K562 (cell line): ENCODE results near the gene LRRC10B. TPM values are rescaled to one million over a fixed set of nuclear protein-coding genes. Genes with fewer than 3 reads are reported as not detected.

Source experiments
- ATAC-seq: fragments of 200-7000 bp; cut with Tn5 transposase; 3 replicates; pipeline ENCODE4 v1.9.1; 2020; ENCODE audit warnings: moderate library complexity
- BruUV-seq: library from RNA; stranded (reverse); fragments of 400-500 nt; replicated peaks from 2 replicates; lab custom pipeline; 2021; lab: Mats Ljungman, UMichigan
- CTCF ChIA-PET: fragments of 300-600 bp; formaldehyde crosslinking; extraction: SDS; loops from one replicate; lab custom pipeline; 2021; ENCODE audit warnings: low intra/inter-chr PET ratio; lab: Yijun Ruan, JAX
- POLR2A ChIA-PET: fragments of 300-600, 350-650 bp; sonication (Branson Sonifier 250); formaldehyde crosslinking; extraction: SDS; loops from one replicate; lab custom pipeline; 2021; ENCODE audit warnings: antibody characterized with exemption, inconsistent platforms; lab: Yijun Ruan, JAX
- DNase-seq, 4 experiments: peaks; one replicate each; pipeline versions ENCODE4 v3.0.0 to v3.0.0-alpha.2; 2011 to 2018; ENCODE audit warnings: low spot score in 3 of 4, mixed read lengths in 3 of 4; ENCODE audit errors: extremely low read depth in 1 of 4
- FAIRE-seq: peaks from 2 replicates; lab custom pipeline; 2011; peaks lifted over from hg19 to GRCh38; lab: Jason Lieb, UNC
- H2AFZ ChIP-seq: 2 replicates; pipeline ENCODE4 v1.6.0; 2011; ENCODE audit warnings: low read depth, low read length, control low read depth, inconsistent platforms
- H3K27ac ChIP-seq: fragments of 200-600 bp; 3 replicates; pipeline ENCODE4 v1.8.0; 2011; ENCODE audit warnings: low read depth, mild to moderate bottlenecking, control low read depth, inconsistent platforms, low read length, moderate library complexity, mixed read lengths; ENCODE audit errors: extremely low read depth
- H3K27me3 ChIP-seq, 2 experiments: fragments of 300-600 bp in 1 of 2; 2 replicates in 1 of 2; 3 replicates in 1 of 2; pipeline versions ENCODE4 v1.6.0 to v1.8.0; 2011; ENCODE audit warnings: inconsistent platforms in 2 of 2, low read length in 2 of 2, mild to moderate bottlenecking in 1 of 2, mixed read lengths in 1 of 2, moderate library complexity in 1 of 2; ENCODE audit not compliant: control insufficient read depth in 2 of 2, insufficient read depth in 2 of 2
- H3K36me3 ChIP-seq: fragments of 300-600 bp; 3 replicates; pipeline ENCODE4 v1.8.0; 2011; ENCODE audit warnings: mild to moderate bottlenecking, low read length, inconsistent platforms; ENCODE audit not compliant: control insufficient read depth, insufficient read depth
- H3K4me1 ChIP-seq, 2 experiments: fragments of 200-600 bp in 1 of 2; replicated peaks in 1 of 2; 2 replicates in 1 of 2; 3 replicates in 1 of 2; pipeline versions ENCODE4 v1.5.1 to v1.8.0; 2011; ENCODE audit warnings: inconsistent platforms in 2 of 2, low read length in 2 of 2, mild to moderate bottlenecking in 1 of 2, mixed read lengths in 1 of 2, moderate library complexity in 1 of 2; ENCODE audit not compliant: control insufficient read depth in 2 of 2, insufficient read depth in 2 of 2
- H3K4me2 ChIP-seq: 2 replicates; pipeline ENCODE4 v1.6.1; 2011; ENCODE audit warnings: low read length, control low read depth, inconsistent platforms, mixed read lengths; ENCODE audit not compliant: insufficient read depth
- H3K4me3 ChIP-seq: fragments of 200-600 bp; sonication (generic), shearing (Covaris generic); 2 replicates; pipeline ENCODE4 v1.5.1; 2016; ENCODE audit warnings: control low read depth, inconsistent platforms
- H3K79me2 ChIP-seq: fragments of 200-600 bp; 3 replicates; pipeline ENCODE4 v1.8.0; 2011; ENCODE audit warnings: low read length, inconsistent platforms; ENCODE audit not compliant: control insufficient read depth, insufficient read depth
- H3K9ac ChIP-seq, 2 experiments: 2 replicates each; pipeline versions ENCODE4 v1.6.0 to v1.6.1; 2011; ENCODE audit warnings: low read depth in 2 of 2, low read length in 2 of 2, control low read depth in 1 of 2, inconsistent platforms in 1 of 2, mild to moderate bottlenecking in 1 of 2, mixed read lengths in 1 of 2; ENCODE audit not compliant: insufficient read depth in 1 of 2
- H3K9me1 ChIP-seq: one replicate; pipeline ENCODE4 v1.6.0; 2011; ENCODE audit warnings: inconsistent platforms, mild to moderate bottlenecking, low read length, moderate library complexity; ENCODE audit not compliant: control insufficient read depth, insufficient read depth
- H3K9me3 ChIP-seq: replicated peaks from 2 replicates; pipeline ENCODE4 v1.5.1; 2011; ENCODE audit warnings: low read depth, low read length, inconsistent platforms; ENCODE audit not compliant: control insufficient read depth, insufficient read depth
- H4K20me1 ChIP-seq: replicated peaks from 2 replicates; pipeline ENCODE4 v1.6.1; 2011; ENCODE audit warnings: low read length, inconsistent platforms, mixed read lengths; ENCODE audit not compliant: control insufficient read depth, insufficient read depth
- HMG20A ChIP-seq: fragments of 450-650 bp; formaldehyde crosslinking; conservative IDR thresholded peaks from 2 replicates; pipeline ENCODE4 v1.4.0; 2020; ENCODE audit warnings: mild to moderate bottlenecking, mixed read lengths
- KLF16 ChIP-seq: IDR thresholded peaks from 2 replicates; pipeline ENCODE4 v1.6.1; 2016; ENCODE audit warnings: antibody characterized with exemption
- SREBF2 ChIP-seq: sonication (generic); formaldehyde crosslinking; IDR thresholded peaks from 2 replicates; pipeline ENCODE4 v1.4.0; 2020; ENCODE audit warnings: mild to moderate bottlenecking, missing genetic modification reagents
- TCFL5 ChIP-seq: fragments of 250-450 bp; sonication (Bioruptor Pico); conservative IDR thresholded peaks from 2 replicates; pipeline ENCODE4 v1.6.1; 2021; ENCODE audit warnings: mild to moderate bottlenecking, moderate library complexity, matching md5 sums
- ZBTB7A ChIP-seq: IDR thresholded peaks from 2 replicates; pipeline ENCODE4 v1.6.1; 2011; ENCODE audit warnings: low read depth, mild to moderate bottlenecking, low read length, moderate library complexity, borderline replicate concordance; ENCODE audit not compliant: control insufficient read depth
- ZKSCAN1 ChIP-seq: fragments of 150-350 bp; IDR thresholded peaks from 2 replicates; pipeline ENCODE4 v1.6.1; 2016; ENCODE audit warnings: low read depth, low read length
- WGBS: fragments of 100-300 bp; shearing (Covaris generic); methylation state at CpG from one replicate; pipeline ENCODE4 v1.1.6; 2016; ENCODE audit warnings: low coverage, mixed read lengths; ENCODE audit not compliant: insufficient coverage; ENCODE audit errors: missing lambda C conversion rate; 5-methylcytosine and 5-hydroxymethylcytosine counted together
- in situ Hi-C: fragments of 300-500 bp; cut with MboI; formaldehyde crosslinking; loops from 4 replicates; pipeline ENCODE4 v1.15.0; 2018; ENCODE audit warnings: inconsistent platforms, mixed read lengths
- intact Hi-C: fragments of 100-400 bp; cut with micrococcal nuclease; formaldehyde crosslinking; loops from 2 replicates; pipeline ENCODE4 v1.14.2; 2022
- polyA plus RNA-seq, 8 experiments: library from polyadenylated mRNA; depleted of rRNA in 4 of 8; stranded (reverse) in 5 of 8; unstranded in 3 of 8; fragments of >200 nt; fragmentation: Nextera tagmentation in 2 of 8; fragmentation: Illumina TruSeq in 1 of 8; extraction: Ambion mirVana in 2 of 8; extraction: Trizol in 1 of 8; gene quantifications; 2 replicates each; pipeline versions ENCODE4 v1.2.1 to v1.2.3, GENCODE V29; 2011 to 2014; ENCODE audit warnings: inconsistent platforms in 1 of 8, missing spikeins in 1 of 8
- total RNA-seq, 7 experiments: library from RNA; depleted of rRNA in 6 of 7; stranded (reverse); fragments of >200 nt in 6 of 7; fragmentation: Illumina TruSeq in 2 of 7; extraction: Trizol in 2 of 7; gene quantifications; 2 replicates each; pipeline versions ENCODE4 v1.2.1 to v1.2.3, GENCODE V29; 2011 to 2021; ENCODE audit warnings: low replicate concordance in 1 of 7
- TF ChIP-seq, protein P1 (sequence below): fragments of 250-450 bp; sonication (Bioruptor Pico); IDR thresholded peaks from 2 replicates; pipeline ENCODE4 v1.4.0; 2020; ENCODE audit warnings: mild to moderate bottlenecking, moderate library complexity
- TF ChIP-seq, protein P2 (sequence below), 3 experiments: IDR thresholded peaks in 2 of 3; conservative IDR thresholded peaks in 1 of 3; 2 replicates each; pipeline ENCODE4 v1.5.1; 2011 to 2012; ENCODE audit warnings: low read length in 3 of 3, mild to moderate bottlenecking in 3 of 3, control low read depth in 2 of 3, improper control_type of control experiment in 1 of 3, inconsistent platforms in 1 of 3, low read depth in 1 of 3, mixed read lengths in 1 of 3, moderate library complexity in 1 of 3; ENCODE audit not compliant: insufficient read depth in 2 of 3
- TF ChIP-seq, protein P3 (sequence below): sonication (generic); formaldehyde crosslinking; IDR thresholded peaks from 2 replicates; pipeline ENCODE4 v1.8.0; 2022; ENCODE audit warnings: missing genetic modification reagents, mild to moderate bottlenecking, moderate library complexity, borderline replicate concordance

LRRC10B gene
- total and polyA plus RNA-seq, 9 of the 15 experiments (the other 6 are each of a cell fraction or from before 2014, with no cell fraction given): 0.11 TPM; not detected in 8

DNA sequence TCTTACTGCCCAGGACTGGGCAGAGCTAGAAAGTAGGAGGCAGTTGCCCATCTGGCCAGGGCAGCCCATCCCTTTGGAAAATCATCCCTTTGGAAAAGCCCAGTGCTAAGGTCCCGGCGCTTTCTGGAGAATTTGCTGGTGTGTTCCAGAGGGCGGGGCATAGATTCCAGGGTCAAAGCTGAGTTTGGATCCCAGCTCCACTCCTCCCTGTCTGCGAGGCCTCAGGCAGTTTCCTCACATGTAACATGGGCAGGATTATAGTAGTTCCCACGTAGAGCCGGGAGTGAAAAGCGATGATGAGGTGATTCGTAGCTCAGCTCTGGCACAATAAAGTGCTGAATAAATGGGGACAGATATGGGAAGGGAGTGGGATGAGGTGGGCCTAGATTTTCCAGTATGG lies 31.4 kb upstream of the LRRC10B start (continued):
- TF ChIP-seq, protein P1, sequence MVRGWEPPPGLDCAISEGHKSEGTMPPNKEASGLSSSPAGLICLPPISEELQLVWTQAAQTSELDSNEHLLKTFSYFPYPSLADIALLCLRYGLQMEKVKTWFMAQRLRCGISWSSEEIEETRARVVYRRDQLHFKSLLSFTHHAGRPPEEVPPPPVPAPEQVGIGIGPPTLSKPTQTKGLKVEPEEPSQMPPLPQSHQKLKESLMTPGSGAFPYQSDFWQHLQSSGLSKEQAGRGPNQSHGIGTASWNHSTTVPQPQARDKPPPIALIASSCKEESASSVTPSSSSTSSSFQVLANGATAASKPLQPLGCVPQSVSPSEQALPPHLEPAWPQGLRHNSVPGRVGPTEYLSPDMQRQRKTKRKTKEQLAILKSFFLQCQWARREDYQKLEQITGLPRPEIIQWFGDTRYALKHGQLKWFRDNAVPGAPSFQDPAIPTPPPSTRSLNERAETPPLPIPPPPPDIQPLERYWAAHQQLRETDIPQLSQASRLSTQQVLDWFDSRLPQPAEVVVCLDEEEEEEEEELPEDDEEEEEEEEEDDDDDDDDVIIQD: no peak
- TF ChIP-seq TCFL5 (CRISPR knock-in tag) (no peak), SREBF2 (CRISPR knock-in tag) (no peak)

DNA sequence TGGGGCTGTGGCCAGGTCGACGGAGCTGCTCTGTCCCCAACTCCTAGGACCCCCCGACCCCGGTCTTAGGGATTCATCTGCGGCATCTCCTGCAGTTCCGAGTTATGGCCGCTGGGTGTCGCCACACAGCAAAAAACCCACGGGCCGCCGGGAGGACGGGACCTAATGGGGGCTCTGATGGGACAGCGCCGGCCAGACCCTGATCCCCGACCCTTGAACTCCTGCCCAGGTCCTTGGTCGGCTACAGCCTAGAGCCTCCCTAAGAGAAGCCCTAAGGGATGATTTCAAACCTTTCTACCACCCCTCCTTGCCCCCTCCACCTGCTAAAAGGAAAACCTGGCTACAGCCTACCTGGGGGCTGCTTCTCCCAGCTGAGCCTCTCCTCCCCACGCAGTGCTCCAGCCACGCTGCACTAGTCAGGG lies 30.8 kb upstream of the LRRC10B start:
- in situ Hi-C loops: no loop called here
- POLR2A ChIA-PET: no interaction called here
- TF ChIP-seq ZKSCAN1: no peak
- peak; percentile 73 for TF ChIP-seq ZBTB7A
- TF ChIP-seq, protein P2, sequence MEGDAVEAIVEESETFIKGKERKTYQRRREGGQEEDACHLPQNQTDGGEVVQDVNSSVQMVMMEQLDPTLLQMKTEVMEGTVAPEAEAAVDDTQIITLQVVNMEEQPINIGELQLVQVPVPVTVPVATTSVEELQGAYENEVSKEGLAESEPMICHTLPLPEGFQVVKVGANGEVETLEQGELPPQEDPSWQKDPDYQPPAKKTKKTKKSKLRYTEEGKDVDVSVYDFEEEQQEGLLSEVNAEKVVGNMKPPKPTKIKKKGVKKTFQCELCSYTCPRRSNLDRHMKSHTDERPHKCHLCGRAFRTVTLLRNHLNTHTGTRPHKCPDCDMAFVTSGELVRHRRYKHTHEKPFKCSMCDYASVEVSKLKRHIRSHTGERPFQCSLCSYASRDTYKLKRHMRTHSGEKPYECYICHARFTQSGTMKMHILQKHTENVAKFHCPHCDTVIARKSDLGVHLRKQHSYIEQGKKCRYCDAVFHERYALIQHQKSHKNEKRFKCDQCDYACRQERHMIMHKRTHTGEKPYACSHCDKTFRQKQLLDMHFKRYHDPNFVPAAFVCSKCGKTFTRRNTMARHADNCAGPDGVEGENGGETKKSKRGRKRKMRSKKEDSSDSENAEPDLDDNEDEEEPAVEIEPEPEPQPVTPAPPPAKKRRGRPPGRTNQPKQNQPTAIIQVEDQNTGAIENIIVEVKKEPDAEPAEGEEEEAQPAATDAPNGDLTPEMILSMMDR (IDR thresholded peaks at IDR 0.05 in 2 of 3, conservative IDR thresholded peaks at IDR 0.05 in 1 of 3; ENCODE audit: insufficient read depth in 2 of 3, low read depth in 1 of 3, low read length in 3 of 3): peak; percentile 87 to 90 (median 89)
- TF ChIP-seq, protein P3, sequence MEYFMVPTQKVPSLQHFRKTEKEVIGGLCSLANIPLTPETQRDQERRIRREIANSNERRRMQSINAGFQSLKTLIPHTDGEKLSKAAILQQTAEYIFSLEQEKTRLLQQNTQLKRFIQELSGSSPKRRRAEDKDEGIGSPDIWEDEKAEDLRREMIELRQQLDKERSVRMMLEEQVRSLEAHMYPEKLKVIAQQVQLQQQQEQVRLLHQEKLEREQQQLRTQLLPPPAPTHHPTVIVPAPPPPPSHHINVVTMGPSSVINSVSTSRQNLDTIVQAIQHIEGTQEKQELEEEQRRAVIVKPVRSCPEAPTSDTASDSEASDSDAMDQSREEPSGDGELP (CRISPR knock-in tag): peak; percentile 32; the same call in 1 of the 2 replicates
- TF ChIP-seq KLF16: 0 out of 2 replicates have a peak, but pooled peaks have one; percentile 23
- no peak for TF ChIP-seq HMG20A (CRISPR knock-in tag)

More for the DNA sequence above, 30.8 kb upstream of the LRRC10B start:
- no peaks in the 10 kb centered on the region for H3K9me1 ChIP-seq
- no peaks in the 10 kb centered on the region for H3K9me3 ChIP-seq
- WGBS: 0% methylated on average over 15 of the region's 18 CpGs
- H3K36me3 ChIP-seq: no peaks in the 10 kb centered on the region
- H3K79me2 ChIP-seq: no peaks in the 10 kb centered on the region
- no TSS peak for BruUV-seq
- H3K27me3 ChIP-seq: peaks cover 11 to 33% of the 10 kb centered on the region in 2 experiments; a peak in 4 of 5 replicates
- H3K9ac ChIP-seq: no peak overlapping the region
- peak; percentile 59 for ATAC-seq
- no peak overlapping the region for H3K27ac ChIP-seq
- peak; percentile 70 for FAIRE-seq
- DNase-seq: peak; percentile 65 to 82 (median 78)
- H2AFZ ChIP-seq: no peak overlapping the region
- H3K4me1 ChIP-seq: peaks cover 0 to 26% of the 10 kb centered on the region in 2 experiments; a peak in 3 of 5 replicates
- no peak overlapping the region for H3K4me3 ChIP-seq
- intact Hi-C loops: loop anchor here (1.0 to 2.0 kb wide), 2 partner anchors 40 to 161 kb away; no protein-coding TSS in a partner anchor
- CTCF ChIA-PET: interaction anchor here (0.5 to 2.2 kb wide), 4 partner anchors 39 to 204 kb away, joined by 4 to 23 read pairs (median 4); partner anchors contain the start of gene SYT7
- peaks cover 9% of the 10 kb centered on the region; the same call in 1 of the 2 replicates for H4K20me1 ChIP-seq
- no peak overlapping the region for H3K4me2 ChIP-seq
